GM12875 (cell line): ENCODE results near the gene HEXIM1.

Source experiments
- H3K4me3 ChIP-seq: one replicate; pipeline ENCODE4 v1.5.1; 2011; ENCODE audit warnings: low read depth, low read length, control low read depth
- TF ChIP-seq, protein P1 (sequence below): IDR thresholded peaks from 2 replicates; pipeline ENCODE4 v1.5.1; 2011; ENCODE audit warnings: low read depth, mild to moderate bottlenecking, control low read depth, inconsistent platforms, low read length, moderate library complexity, borderline replicate concordance; ENCODE audit not compliant: insufficient read depth

The HEXIM1 gene

DNA sequence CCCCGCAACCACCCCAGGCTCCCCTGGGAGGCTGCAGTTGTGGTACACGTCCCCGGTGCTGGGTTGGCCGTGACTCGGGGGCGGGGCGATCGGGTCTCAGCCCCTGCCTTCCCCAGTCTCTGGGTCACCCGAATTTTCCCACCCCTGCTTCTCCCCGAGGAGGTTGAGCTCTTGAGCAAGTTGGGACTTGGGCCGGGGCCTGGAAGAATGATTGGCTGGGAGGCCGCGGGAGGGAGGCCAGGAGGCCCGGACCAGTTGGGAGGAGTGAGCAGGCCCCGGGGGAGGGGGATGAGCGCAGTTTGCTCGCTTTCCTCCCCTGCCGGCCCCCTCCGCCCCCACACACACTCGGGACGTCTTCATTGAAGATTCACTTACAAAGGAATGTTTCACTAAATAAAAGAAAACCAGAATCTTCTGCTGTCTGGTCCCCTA lies 4.5 kb upstream of the HEXIM1 start:
- H3K4me3 ChIP-seq = peak overlapping the region; percentile 22
- TF ChIP-seq, protein P1, sequence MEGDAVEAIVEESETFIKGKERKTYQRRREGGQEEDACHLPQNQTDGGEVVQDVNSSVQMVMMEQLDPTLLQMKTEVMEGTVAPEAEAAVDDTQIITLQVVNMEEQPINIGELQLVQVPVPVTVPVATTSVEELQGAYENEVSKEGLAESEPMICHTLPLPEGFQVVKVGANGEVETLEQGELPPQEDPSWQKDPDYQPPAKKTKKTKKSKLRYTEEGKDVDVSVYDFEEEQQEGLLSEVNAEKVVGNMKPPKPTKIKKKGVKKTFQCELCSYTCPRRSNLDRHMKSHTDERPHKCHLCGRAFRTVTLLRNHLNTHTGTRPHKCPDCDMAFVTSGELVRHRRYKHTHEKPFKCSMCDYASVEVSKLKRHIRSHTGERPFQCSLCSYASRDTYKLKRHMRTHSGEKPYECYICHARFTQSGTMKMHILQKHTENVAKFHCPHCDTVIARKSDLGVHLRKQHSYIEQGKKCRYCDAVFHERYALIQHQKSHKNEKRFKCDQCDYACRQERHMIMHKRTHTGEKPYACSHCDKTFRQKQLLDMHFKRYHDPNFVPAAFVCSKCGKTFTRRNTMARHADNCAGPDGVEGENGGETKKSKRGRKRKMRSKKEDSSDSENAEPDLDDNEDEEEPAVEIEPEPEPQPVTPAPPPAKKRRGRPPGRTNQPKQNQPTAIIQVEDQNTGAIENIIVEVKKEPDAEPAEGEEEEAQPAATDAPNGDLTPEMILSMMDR = no peak

DNA sequence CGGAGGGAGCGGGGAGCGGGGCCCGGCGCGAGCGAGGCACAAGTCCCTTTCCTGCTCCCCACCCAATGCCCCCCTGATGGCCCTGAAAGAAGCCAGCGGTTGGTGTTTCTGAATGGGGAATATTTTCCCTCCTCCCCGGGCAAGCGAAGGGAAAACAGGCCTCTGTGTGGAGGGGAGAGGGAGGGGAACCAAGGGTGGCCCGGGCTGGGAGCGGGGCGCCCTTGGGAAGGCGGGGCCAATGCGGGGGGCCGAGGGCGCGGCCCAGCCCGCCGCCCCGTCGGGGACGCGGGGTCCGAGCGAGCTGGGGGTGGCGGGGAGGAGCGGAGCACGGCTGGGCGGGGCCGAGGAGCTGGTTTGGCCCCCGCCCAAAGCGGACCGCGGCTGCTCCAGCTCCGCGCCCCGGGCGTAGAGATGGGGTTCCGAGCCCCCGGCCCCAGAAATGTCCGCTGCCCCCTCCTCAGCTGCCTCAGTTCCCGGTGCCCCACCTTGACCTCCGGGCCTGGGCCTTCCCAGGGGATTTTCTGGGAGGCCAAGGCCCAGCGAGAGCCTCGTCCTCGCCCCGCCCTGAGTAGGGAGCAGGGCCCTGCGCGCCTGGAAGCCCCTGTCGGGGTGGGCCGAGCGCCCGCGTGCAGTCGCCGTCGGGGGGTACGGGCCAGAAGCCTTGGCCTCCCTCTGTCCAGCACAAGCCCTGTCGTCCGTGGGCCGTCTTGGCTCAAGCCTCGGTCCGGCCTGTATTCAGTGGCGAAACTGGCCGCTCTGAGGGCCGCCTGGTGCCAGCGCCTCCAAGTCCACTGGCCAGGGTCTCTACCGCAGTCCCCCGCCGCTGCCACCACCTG lies 3.9 kb upstream of the HEXIM1 start:
- TF ChIP-seq, protein P1 = no peak
- H3K4me3 ChIP-seq = peak overlapping the region; percentile 22

DNA sequence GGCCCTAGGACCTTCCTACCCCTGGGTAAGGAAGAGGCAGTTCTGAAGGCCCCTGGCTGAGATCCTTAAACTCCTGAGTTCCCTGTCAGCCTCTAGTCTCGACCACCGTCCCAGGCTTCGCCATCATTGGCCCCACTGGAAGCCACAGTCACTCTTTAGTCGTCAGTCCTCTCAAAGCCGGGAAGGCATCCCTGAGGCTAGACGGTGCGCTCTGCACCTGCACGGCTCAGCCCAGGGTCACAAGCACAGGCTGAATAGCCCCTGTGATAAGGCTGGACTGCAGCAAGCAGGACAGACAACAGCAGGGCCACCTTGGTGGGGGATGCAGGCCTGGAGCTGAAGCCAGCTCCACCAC lies 3.3 kb upstream of the HEXIM1 start:
- TF ChIP-seq, protein P1 = no peak
- no peak overlapping the region for H3K4me3 ChIP-seq

DNA sequence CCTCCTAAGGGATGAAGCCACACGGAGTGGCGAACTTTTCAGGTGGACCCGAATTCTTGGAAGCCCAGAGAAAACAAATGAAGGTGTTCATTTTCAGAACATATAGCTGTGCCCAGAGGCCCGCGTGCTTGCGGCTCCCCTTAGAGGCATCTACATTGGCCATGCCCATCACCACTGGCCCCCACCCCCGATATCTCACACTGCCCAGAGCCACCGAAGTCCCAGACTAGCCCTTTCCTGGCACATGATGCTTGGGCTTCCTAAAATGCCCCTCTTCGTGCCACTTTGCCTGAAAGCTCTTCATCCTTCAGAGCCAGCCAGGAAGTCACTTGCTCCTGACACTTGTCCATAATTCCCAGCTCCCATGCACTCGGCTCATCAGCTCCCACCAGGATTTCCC lies 2.1 kb upstream of the HEXIM1 start:
- H3K4me3 ChIP-seq = no peak overlapping the region
- TF ChIP-seq, protein P1 = no peak

DNA sequence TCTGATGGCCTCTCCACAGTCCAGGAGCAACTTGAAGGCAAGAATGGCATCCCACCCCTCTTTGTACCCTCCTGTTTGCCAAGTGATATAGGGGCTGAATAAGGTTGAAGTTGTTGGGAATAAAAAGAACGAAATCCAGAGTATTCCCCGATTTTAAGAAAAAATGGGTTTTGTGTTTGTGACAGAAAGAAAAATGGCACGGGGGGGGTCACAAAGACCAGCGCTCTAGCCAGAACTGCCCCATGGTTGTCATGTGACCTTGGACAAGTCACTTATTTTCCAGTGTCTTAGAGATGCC lies 1.7 kb upstream of the HEXIM1 start:
- H3K4me3 ChIP-seq = no peak overlapping the region
- TF ChIP-seq, protein P1 = no peak

DNA sequence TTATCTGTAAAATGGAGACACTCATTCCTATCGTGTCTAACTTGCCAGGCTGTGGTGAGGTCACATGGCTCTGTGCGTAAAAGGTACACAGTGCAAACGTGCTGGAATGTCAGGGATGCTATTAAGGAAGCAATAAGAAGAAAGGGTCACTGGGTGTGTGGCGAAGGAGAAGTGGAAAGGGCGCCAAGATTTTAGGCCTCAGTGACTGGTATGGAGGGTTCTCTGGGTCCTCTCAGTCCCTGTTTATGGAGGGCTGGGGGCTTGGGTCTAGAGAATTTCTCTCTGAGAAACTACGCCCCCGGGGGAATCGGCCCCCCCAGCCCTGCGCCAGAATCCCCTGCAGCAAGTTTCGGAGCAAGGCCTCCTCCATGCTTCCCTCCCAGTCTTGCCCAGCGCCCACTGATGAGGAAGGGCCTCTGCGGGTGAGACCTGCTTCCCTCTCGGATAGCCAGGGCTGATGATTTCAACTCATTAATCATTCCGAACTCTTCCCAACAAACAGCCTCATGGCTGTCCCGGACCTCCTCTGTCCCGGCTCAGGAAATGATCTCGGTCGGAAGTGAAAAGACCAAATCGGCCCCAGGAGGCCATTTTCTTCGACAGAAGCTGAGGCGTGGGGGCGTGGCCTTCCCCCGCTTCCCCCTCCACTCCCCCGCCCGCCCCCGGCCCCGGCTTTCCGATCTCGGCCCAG lies 1.2 kb upstream of the HEXIM1 start:
- peak overlapping the region; percentile 51 for H3K4me3 ChIP-seq
- TF ChIP-seq, protein P1 = no peak

DNA sequence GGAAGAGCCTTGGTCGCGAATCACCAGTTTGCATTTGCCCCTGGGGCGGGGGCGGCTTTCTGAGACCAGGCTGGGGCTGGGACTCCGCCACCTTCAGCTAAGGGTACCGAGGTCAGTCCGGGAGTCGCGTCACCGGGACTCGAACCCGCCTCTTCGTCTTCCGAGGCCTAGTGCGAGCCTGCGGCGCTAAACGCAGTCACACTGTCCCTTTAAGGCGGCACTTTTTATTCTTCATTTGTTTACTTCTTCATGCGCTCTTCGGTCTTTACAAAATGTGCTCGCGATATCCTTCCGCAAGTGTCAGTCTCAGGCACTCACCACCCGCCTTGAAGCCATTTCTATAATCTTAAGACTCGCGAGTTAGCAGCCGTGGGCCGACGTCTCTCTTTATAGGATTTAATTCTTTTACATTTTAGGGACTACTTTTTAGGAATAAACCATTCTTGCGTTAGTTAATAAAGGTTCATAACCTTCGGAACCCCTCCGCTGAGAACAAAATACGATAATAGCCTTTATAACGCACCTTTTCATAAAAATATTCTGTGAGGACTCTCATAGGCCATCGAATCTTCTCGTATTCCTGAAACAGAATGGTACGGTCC lies 593 bp upstream of the HEXIM1 start:
- TF ChIP-seq, protein P1 = no peak
- H3K4me3 ChIP-seq = peak overlapping the region; percentile 51
